ENCODE data around the gene ACOT7.
"Not testable (repeated sequence)": the region's sequence is repeated elsewhere in the genome, so short reads cannot be mapped to it uniquely, and the experiment has no call there.

The ACOT7 gene

GRCh38 chr1:6393400-6394187 lies at the start of gene ACOT7:
ACOT7 (minus strand) TSS chr1:6393767; CDS start chr1:6393399, 368 bp downstream.
- peak; percentile 88 for DNase-seq

GRCh38 chr1:6441586-6441985 lies 48.0 kb upstream of the ACOT7 start:
- DNase-seq = no peak

- DNase-seq = peak; percentile 62
Observed at GRCh38 chr1:6440198-6441126, 46.9 kb upstream of the ACOT7 start.

GRCh38 chr1:6438047-6438525 lies 44.5 kb upstream of the ACOT7 start:
- DNase-seq = no peak

GRCh38 chr1:6437012-6437700 lies 43.6 kb upstream of the ACOT7 start:
- peak; percentile 61 for DNase-seq

- DNase-seq = not testable (repeated sequence)
Observed at GRCh38 chr1:6436277-6436676, 42.7 kb upstream of the ACOT7 start.

GRCh38 chr1:6435547-6435946 lies 42.0 kb upstream of the ACOT7 start:
- no peak for DNase-seq

- DNase-seq = no peak
Observed at GRCh38 chr1:6435129-6435528, 41.6 kb upstream of the ACOT7 start.

GRCh38 chr1:6434186-6434585 lies 40.6 kb upstream of the ACOT7 start:
- DNase-seq = no peak

GRCh38 chr1:6431645-6432579 lies 38.3 kb upstream of the ACOT7 start:
- not testable (repeated sequence) for DNase-seq

- DNase-seq = not testable (repeated sequence)
Observed at GRCh38 chr1:6429660-6430411, 36.3 kb upstream of the ACOT7 start.

- DNase-seq = not testable (repeated sequence)
Observed at GRCh38 chr1:6428453-6428852, 34.9 kb upstream of the ACOT7 start.

GRCh38 chr1:6427441-6428390 lies 34.1 kb upstream of the ACOT7 start:
- peak; percentile 31 for DNase-seq

GRCh38 chr1:6426972-6427350 lies 33.4 kb upstream of the ACOT7 start:
- DNase-seq = no peak

GRCh38 chr1:6426277-6426971 lies 32.9 kb upstream of the ACOT7 start:
- no peak for DNase-seq

- DNase-seq = no peak
Observed at GRCh38 chr1:6425658-6426057, 32.1 kb upstream of the ACOT7 start.

- DNase-seq = no peak
Observed at GRCh38 chr1:6424619-6425593, 31.3 kb upstream of the ACOT7 start, which contains the start of gene ESPN. ESPN (plus strand) TSS chr1:6424776; CDS start chr1:6424956, 180 bp downstream.
